A172 (cell line): Measurements from ENCODE around the gene HSPA6. TPM values are rescaled to one million over a fixed set of nuclear protein-coding genes. Genes with fewer than 3 reads are reported as not detected.
"Not testable (repeated sequence)": the region's sequence is repeated elsewhere in the genome, so short reads cannot be mapped to it uniquely, and the experiment has no call there.

ENCODE experiments used
- DNase-seq: peaks from one replicate; pipeline ENCODE4 v3.0.0-alpha.2; 2015; ENCODE audit warnings: low spot score
- total RNA-seq: library from RNA; depleted of rRNA; stranded (reverse); fragments of >200 nt; shearing (Covaris generic); gene quantifications from 2 replicates; pipeline ENCODE4 v1.2.3, GENCODE V29; 2014

Gene HSPA6
- total RNA-seq, 1 experiment from 2014 or later = 1.7 TPM

DNA sequence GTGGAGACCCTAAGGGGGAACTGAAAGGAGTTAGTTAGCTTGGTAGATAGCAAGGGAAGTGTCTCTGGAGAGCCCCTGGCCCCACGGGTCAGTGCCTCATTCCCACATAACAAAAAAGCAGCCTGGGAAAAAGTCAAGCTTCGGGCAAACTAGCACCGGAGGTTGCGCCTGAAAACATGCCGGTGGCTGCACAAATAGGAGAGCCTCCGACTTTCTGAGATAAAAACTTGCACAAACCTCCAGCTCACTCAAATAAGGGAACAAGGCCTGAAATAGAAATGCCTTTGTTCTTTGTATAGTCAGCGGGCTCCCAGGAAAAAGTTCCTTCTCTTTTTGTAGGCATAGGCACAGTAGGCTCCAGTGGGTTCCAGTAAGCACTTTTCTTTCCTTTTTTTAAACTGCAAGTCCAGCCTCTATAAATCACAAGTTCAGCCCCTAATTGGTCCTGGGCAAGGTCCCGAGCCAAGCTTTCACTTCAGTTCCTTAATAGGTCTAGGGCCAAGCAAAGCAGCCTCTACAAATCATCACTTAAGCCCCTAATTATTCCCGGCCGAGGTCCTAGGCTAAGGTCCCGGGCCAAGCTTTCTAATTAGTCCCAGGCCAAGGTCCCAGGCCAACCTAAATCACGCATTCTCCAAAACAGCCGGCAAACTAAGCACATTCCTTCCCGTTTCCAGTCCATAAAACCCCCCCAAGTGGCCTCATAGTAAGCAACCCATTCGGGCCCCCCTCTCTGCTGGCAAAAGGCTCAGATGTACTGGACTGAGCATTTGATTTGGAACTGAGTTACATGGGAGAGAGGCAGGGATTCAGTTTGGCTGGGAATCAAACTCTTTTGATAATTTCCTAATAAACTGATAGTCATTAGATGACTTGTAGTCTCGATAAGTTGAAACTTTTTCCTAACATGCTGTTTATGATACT lies 8.6 kb downstream of the HSPA6 start:
- not testable (repeated sequence) for DNase-seq

DNA sequence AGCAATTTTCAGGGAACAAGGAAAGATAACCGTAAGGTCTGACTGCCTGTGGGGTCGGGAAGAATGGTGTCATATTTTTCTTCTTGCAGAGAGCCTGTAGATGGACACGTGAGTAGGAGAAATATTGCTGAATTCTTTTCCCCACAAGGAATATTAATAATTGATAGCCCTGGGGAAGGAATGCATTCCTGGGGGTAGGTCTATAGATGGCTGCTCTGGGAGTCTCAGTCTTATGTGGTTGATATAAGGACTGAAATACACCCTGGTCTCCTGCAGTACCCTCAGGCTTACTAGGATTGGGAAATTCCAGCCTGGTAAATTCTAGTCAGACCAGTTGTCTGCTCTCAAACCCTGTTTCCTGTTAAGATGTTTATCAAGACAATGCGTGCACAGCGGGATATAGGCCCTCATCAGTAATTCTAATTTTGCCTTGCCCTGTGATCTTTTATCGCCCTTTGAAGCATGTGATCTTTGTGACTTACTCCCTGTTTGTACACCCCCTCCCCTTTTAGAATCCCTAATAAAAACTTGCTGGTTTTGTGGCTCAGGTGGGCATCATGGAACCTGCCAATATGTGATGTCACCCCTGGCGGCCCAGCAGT lies 12.8 kb downstream of the HSPA6 start:
- DNase-seq = not testable (repeated sequence)

DNA sequence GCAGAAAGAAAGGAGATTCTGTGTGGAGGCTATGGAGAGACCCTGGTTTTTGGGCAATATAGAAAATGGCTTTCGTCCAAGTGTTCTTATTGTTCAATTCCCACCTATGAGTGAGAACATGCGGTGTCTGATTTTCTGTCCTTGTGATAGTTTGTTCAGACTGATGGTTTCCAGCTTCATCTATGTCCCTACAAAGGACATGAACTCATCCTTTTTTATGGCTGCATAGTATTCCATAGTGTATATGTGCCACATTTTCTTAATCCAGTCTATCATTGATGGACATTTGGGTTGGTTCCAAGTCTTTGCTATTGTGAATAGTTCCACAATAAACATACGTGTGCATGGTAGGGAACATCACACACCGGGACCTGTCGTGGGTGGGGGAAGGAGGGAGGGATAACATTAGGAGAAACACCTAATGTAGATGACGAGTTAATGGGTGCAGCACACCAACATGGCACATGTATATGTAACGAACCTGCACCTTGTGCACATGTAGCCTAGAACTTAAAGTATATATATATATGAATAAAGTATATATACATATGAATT lies 14.7 kb downstream of the HSPA6 start:
- not testable (repeated sequence) for DNase-seq

DNA sequence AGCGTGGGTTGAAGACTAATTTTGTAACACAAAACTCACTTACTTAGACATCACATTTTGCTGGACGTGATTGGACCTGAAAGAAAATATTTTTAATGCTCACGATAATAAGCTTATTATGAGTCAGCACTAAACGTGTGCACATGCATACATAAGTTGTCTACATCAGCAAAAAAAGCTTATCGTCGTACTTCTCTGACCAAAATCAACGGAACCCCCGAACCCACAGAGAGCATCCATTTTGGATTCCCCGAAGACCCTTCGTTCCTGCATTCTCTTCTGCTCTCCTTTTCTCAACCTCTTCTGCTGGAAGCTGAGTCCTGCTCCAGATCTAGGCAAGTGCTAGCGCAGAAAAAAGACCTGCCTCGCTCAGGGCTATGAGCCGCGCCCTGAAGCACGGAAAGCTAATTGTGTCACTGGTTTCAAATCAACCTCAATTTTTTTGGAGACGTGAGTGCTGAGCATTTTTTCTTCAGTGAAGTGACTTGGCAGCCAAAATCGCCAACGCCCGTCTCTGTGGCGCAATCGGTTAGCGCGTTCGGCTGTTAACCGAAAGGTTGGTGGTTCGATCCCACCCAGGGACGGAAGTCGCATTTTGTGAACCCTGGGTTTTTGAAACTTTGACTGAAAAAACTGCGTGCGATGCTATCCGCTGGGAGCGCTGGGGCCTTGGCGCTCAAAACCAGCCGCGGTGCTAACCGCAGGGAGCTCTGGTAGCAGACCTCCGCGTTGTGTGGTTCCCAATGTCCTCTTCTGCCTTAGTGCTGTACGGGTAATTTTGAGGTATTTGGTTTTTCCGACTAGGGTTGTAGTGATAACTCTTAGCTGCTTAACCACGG lies 15.6 kb downstream of the HSPA6 start:
- peak; percentile 82 for DNase-seq

DNA sequence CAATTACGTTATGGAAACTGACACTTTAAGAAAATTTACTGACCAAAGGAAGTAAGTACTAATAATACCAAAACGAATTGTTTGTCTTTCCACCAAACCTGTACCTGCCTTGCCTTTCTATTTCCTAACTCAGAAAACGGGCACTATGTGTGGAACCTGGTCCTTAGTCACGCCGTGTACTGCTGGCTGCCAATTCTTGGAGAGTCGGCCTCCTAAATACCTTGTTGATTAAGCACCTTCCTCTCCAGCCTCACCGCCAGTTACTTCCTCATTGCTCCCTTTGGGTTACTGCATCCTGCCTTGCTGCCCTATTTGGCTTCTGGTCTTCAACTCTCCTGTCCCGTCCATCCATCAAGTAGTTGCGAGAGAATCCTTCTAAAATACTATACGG lies 16.2 kb downstream of the HSPA6 start:
- DNase-seq = not testable (repeated sequence)

DNA sequence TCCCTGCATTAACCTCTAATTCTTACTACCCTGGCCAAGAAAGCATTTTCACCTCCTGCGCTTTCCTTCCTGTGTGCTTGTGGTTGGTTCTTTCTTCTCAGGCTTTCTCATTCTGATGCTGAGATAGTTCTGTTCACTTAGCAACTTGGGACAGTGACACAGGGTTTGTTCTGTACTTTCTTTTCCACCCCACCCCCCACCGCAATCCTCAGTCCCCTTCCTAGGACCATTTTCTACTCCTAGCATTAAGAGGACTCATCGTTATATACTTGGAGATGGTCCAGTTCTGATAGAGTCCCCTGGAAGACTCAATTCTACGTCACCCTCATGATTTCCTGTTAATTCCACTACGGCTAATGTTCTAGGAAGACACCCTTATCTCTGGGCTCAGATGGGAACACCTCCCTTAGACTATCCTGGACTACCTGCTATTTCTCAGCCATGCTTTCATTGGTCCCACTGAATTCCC lies 17.8 kb downstream of the HSPA6 start:
- not testable (repeated sequence) for DNase-seq

DNA sequence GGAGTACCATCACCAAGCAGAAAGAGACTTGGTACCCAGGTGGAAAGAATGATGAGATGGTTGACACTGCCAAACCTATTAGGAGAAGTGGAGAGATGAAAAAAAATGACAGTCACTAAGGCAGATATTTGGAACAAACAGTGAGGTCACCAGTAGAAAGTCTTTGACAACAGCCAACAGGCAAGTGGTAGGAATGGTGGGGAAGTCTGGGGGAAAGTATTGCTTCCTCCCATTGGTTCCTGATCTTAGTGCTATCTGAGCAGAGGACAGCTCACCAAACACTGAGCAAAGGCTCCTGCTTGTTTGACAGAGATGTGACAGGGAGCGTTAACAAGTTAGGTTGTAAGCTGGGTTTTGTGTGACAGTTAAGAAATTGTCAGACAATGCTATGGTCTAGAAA lies 18.8 kb downstream of the HSPA6 start:
- DNase-seq = not testable (repeated sequence)

DNA sequence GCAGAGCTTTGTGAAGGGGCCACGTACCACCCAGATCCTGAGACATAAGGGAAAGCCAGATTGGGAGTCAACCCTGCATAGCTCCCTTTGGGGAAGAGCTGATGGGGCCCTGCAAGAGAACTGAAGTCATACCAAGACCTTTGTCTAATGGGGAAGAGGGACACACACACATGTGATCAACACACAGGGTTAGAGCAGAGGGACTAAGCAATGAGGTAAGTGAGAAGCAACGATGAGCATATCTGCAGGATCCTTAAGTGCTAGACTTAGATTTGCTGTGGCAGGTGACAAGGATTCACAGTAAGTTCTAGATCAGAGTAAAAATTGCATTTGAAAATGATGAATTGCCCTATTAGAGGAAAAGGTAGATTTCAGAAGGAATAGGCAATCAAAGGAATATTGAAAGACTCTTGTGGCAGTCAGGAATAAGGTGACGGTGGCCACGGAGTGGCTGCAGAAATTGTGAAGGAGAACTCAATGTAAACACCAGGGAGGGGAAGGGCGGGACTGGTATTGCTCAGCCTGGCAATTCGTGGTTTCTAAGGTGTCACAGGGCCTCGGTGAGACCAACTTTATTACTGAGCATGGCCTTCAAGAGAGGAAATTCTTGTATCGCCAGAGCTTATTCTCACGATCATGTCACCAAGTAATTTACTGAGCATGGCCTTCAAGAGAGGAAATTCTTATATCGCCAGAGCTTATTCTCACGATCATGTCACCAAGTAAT lies 20.8 kb downstream of the HSPA6 start:
- not testable (repeated sequence) for DNase-seq

DNA sequence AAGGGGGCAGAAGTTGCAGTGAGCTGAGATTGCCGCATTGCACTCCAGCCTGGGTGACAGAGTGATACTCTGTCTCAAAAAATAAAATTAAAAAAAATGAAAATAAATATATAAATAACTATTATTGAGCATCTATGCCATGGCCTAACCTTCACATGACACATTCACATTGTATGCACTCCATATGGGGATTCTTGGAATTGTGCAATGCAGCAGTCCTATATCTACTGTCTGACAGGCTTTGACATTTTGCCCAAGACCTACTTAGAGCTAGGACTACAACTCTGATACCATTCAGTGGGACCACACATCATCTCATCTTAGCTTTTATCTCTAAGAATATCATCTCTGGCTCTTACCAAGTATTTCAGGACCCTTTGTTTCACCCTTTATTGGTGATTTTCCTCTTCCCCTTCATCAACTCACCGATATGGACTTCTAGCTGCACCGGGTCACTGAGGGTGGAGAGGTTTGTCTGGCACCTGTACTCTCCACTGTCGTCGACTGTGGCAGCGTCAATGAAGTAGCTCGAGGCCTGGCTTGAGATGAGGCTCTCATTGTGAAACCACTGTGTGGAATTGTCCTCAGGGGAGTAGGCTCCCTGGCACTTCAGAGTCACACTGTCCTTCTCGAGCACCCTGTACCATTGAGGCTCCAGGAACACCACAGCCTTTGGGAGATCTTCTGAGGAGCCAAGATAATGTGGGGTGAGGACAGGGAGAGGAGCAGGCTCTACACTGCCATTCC lies 23.8 kb downstream of the HSPA6 start:
- not testable (repeated sequence) for DNase-seq

DNA sequence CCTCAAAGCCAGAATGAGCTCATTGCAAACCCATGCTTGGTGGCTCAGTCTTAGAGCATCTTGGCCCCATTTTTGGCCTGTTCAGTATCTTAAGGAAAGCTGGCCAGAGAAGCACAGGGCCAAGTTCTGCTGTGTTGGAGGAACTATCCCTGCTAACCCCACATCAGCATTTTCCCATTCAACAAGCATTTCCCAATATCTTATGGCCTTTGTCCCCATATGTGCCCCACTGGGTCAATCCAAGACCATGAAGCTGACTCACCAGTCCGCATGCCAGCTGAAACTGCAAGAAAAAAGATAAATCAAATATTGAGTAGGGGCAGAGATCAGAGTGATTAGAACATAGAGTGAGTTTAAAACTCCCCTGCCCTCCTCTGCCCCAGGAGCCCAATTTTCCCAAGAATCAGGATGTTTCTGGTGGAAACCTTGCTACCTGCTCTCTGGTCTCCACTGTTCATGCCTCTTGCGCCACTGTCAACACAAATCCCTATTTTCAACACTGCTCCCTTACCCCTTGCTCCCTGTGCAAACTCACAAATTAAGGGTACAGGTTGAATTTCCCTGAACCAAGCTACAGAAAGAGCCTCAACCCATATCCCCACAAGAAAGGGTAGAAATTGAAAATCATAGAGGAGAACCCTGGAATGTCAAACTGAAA lies 24.5 kb downstream of the HSPA6 start:
- DNase-seq = not testable (repeated sequence)

DNA sequence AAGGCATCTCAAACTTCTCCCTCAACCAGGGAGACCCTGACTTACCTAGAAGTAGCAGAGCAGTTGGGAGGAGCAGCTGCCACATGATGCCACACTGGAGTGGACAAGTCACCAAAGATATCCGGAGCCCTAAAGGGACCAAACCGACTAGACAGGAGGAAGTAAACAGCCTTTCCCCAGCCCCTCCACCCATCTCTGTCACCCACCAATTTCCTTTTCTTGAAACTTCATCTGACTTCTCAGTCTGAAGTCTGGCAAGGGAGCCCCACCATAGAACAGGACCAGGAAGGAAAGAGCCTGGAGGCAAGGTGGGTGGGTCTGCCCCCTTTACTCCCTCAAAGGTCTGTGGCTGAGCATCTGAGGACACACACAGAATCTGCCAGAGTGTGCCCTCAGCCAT lies 25.3 kb downstream of the HSPA6 start, which contains the start of gene FCGR3A:
Gene FCGR3A, minus strand, starts transcription at position 167 of the 400 bp plus-strand sequence. Its CDS starts 82 bp downstream, at position 85.
- DNase-seq = no peak

DNA sequence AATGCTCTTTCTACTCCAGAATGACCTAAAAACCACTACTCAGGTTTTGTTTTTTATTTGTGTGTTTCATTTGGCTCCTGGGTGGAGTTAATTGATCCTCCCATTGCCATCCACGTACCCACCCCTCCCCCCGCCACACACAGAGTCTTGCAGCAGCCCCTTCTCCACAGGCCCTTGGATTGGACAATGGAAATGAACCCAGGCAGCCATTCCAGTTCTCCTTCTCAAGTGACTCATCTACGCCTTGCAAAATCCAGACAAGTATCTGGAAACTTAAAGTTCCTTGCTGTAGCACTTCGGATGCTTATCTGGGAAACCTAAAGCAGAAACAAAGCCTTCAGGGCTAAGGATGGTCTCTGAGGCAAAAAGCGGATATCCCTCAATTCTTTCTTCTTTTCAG lies 26.6 kb downstream of the HSPA6 start:
- not testable (repeated sequence) for DNase-seq

DNA sequence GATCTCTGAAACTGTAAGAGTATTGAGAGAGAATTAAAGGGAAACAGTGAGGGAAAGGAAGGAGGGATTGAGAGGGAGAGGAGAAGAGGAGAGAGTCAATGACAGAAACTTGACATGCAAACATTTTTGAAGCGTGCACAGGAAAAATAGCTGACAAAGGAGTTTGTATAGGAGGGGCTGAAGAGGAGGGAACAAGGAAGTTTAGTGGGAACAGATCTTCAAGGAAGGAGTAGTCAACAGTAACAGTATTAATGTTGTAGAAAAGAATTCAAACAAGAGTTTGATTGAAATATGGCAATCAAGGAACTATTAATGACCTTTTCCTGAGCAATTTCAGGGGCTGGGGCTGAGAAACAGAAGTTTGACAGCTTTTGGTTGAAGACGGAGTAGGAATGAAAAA lies 29.3 kb downstream of the HSPA6 start:
- not testable (repeated sequence) for DNase-seq

DNA sequence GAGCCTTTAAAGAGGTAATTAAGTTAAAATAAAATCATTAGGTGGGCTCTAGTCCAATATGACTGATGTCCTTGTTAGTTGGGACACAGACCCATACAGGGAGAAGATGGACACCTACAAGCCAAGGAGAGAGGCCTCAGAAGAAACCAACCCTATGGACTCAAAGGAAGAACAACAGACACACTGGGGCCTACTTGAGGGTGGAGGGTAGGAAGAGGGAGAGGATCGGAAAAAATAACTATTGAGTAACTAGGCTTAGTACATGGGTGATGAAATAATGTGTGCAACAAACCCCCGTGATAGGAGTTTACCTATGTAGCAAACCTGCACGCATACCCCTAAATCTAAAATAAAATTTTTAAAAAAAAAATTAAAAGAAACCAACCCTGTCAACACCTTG lies 30.0 kb downstream of the HSPA6 start:
- DNase-seq = not testable (repeated sequence)

DNA sequence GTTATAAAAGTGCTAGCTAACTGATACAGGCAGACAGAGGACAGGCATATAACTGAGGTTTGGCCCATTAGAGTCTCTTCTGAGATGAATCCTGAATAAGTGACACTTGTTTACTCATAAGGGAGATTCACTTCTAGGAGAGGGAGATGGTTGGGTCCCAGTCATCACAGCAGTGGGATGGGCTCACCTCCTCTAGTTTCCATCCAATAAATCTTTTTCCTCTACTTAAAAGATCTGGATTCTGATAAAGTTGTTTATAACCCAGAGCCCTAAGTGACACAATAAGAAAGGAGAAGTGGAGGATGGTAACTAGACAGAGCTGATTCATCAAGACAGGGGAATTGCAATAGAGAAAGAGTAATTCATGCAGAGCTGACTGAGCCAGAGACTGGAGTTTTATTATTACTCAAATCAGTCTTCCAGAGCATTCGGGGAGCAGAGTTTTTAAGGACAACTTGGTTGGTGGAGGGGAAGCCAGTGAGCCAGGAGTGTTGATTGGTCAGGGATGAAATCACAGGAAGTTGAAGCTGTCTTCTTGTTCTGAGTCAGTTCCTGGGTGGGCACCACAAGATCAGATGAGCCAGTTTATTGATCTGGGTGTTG lies 30.6 kb downstream of the HSPA6 start:
- not testable (repeated sequence) for DNase-seq

DNA sequence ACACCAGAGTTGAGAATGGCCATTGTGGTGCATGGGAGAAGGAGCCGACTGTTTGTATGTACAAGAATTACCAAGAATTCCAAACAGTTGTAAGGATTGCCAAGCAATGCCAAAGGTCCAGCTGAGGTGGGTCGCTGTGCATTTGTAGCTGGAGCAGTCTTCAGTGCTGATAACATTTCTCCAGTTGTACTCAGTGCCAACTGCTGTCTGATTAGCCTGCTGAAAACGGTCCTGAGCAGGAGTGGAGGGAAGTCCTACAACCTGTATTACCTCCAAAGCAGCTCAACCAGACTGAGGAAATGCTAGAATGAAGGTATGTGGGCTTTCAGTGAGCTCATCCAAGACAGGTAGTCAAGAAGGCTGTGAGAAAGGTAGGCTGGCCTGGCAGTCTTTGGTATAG lies 31.8 kb downstream of the HSPA6 start:
- DNase-seq = not testable (repeated sequence)

DNA sequence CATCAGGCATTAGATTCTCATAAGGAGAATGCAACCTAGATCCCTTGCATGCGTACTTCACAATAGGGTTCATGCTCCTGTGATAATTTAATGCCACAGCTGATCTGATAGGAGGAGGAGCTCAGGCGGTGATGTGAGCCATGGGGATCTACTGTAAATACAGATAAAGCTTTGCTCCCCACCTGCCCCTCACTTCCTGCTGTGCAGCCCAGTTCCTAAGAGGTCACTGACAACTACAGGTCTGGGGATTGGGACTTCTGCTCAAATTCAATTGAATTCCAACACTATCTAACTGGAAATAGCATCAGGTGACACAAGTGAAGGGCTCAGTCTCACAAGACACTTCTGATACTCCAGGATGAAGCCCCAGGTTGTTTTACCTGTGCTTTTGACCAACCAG lies 32.6 kb downstream of the HSPA6 start:
- DNase-seq = not testable (repeated sequence)

DNA sequence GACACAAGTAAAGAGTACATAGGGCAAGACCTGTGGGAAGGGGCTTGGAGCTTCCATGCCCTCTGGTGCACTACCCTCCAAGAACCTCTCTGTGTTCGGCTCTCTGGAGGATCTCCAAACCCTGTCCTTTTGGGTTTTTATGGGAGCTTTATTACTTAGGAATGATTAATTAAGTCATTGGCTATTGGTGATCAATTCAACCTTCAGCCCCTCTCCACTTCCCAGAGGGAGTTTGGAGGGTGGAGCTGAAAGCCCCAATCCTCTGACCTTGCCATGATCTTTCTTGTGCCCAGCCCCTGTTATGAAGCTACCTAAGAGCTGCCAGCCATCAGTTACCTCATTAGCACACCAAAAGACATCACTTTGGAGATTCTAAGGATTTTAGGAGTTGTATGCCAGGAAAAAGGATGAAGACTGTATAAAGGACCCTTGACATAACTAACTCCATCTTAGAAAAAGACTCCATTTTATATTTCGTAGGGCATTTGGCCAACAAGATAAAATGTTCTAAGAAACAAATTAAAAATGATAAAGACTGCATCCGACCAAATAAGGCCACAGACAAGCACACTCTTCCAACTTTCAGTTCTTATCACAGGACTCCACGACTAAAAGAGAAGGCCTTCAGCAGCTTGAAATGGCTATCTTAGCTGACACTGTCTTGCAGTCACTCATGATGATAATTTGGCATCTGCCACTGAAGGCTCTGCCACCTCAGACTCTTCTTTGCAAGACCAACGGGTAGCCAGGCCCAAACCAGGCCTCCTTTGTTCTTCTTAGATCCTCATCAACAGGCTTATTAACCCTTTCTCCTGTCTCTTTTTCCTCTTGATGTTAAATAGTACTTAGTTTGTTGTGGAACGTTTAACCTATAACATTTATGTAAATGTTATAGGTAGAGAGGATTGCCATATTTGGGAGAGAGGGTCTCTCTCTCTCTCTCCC lies 33.4 kb downstream of the HSPA6 start:
- not testable (repeated sequence) for DNase-seq
